ENCODE data around the gene B4GALT7.
A peak's percentile ranks its signal among the peaks of the same experiment; 100 is the strongest.

The B4GALT7 gene

GRCh38 chr5:177599731-177600507, at the start of gene B4GALT7:
B4GALT7 (plus strand) TSS chr5:177600132; CDS start chr5:177600211, 79 bp downstream.
- TF ChIP-seq CTCF (conservative IDR thresholded peaks at IDR 0.05; ENCODE audit: low read depth, low read length): peak; percentile 8
- DNase-seq (ENCODE audit: low read depth): peak; percentile 80
- H3K4me3 ChIP-seq (ENCODE audit: low read depth, low read length): peak within 1 kb of the TSS; percentile 74

- peak overlapping the region; percentile 85 for H3K4me3 ChIP-seq (ENCODE audit: low read depth, low read length)
- peak; percentile 21 for TF ChIP-seq CTCF (conservative IDR thresholded peaks at IDR 0.05; ENCODE audit: low read depth, low read length)
- peak; percentile 31 for DNase-seq (ENCODE audit: low read depth)
These were observed 47.0 kb upstream of the B4GALT7 start for GRCh38 chr5:177552839-177553455.

GRCh38 chr5:177553671-177554429, 46.1 kb upstream of the B4GALT7 start:
- DNase-seq (ENCODE audit: low read depth): no peak
- TF ChIP-seq CTCF (conservative IDR thresholded peaks at IDR 0.05; ENCODE audit: low read depth, low read length): no peak
- peak overlapping the region; percentile 85 for H3K4me3 ChIP-seq (ENCODE audit: low read depth, low read length)

GRCh38 chr5:177554474-177555111, 45.3 kb upstream of the B4GALT7 start, which contains the start of gene FAM193B:
FAM193B (minus strand) TSS chr5:177554563; CDS start chr5:177554458, 105 bp downstream.
- TF ChIP-seq CTCF (conservative IDR thresholded peaks at IDR 0.05; ENCODE audit: low read depth, low read length): peak; percentile 39
- DNase-seq (ENCODE audit: low read depth): peak; percentile 92

GRCh38 chr5:177555228-177555627, 44.7 kb upstream of the B4GALT7 start:
- no peak for TF ChIP-seq CTCF (conservative IDR thresholded peaks at IDR 0.05; ENCODE audit: low read depth, low read length)
- DNase-seq (ENCODE audit: low read depth): no peak

More at GRCh38 chr5:177554474-177555111, 45.3 kb upstream of the B4GALT7 start, which contains the start of gene FAM193B:
- peak within 1 kb of the TSS; percentile 85 for H3K4me3 ChIP-seq (ENCODE audit: low read depth, low read length)

GRCh38 chr5:177555665-177556064, 44.3 kb upstream of the B4GALT7 start:
- no peak for DNase-seq (ENCODE audit: low read depth)
- TF ChIP-seq CTCF (conservative IDR thresholded peaks at IDR 0.05; ENCODE audit: low read depth, low read length): no peak
- H3K4me3 ChIP-seq (ENCODE audit: low read depth, low read length): no peak overlapping the region

More at GRCh38 chr5:177555228-177555627, 44.7 kb upstream of the B4GALT7 start:
- H3K4me3 ChIP-seq (ENCODE audit: low read depth, low read length): no peak overlapping the region
